NK-92 treated with Interleukin-12 subunit alpha and Interleukin-12 subunit beta, amount 100 ng/mL, for 24 hours (cell line): ENCODE measurements around the gene PCCB.
"Not testable (repeated sequence)": the region's sequence is repeated elsewhere in the genome, so short reads cannot be mapped to it uniquely, and the experiment has no call there.

Experiments used
- DNase-seq: peaks from one replicate; lab custom pipeline; 2025; lab: John Stamatoyannopoulos, UW

The PCCB gene

GRCh38 chr3:136263251-136263650 is 13.1 kb downstream of the PCCB start:
- no peak for DNase-seq

GRCh38 chr3:136266468-136267125 is 16.5 kb downstream of the PCCB start:
- not testable (repeated sequence) for DNase-seq

GRCh38 chr3:136267235-136267634 is 17.1 kb downstream of the PCCB start:
- DNase-seq, result no peak

GRCh38 chr3:136270179-136270578 is 20.0 kb downstream of the PCCB start:
- no peak for DNase-seq

GRCh38 chr3:136271626-136272025 is 21.5 kb downstream of the PCCB start:
- DNase-seq, result not testable (repeated sequence)

DNA sequence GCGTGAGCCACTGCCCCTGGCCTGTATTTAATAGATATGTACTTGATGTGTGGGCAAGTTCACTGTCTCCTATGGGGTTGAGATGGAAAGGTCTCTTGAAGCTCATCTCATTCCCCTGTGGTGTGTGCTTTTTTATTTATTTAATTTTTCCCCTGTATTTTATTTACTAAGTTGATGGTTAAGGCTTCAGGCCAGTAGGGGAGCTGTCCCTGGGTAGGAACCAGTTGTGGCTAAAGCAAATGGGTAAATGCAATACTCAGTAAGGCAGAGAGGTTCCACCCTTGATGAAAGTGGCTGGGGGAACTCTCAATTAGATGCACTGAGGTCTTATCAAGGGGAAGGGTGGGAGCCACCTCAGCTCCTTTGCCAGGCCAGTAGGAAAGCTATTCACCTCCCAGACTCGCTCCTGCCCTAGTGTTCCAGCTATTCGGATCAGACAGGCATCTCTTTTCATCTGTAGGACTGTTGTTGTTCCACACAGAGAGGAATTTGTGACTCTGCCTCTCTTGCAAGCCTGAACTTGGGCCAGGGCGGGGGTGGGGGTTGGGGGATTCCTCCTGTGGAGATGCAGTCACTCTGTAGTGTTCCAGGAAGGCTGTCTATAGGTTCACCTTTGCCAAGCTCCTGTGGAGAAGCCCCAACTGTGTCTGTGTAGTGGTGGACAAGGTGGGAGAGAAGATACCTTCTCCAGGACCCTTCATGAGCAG is 26.1 kb downstream of the PCCB start:
- no peak for DNase-seq

- no peak for DNase-seq
Observed at GRCh38 chr3:136277115-136277514, 27.0 kb downstream of the PCCB start.

GRCh38 chr3:136277634-136278033 is 27.5 kb downstream of the PCCB start:
- no peak for DNase-seq

DNA sequence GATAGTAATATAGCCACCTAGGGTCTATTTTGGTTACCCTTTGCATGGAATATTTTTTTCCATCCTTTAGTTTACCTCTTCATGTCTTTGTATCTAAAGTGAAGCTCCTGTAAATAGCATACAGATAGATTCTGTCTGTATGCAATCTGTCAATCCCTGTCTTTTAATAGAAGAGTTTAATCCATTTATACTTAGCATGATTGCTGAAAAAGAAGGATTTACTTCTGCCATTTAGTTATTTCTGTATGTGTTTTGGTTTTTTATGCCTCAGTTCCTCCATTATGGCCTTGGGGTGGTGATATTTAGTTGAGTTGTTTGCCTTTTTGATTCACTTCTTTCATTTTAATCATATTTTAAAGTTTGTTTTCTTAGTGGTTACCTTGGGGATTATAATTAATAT is 29.0 kb downstream of the PCCB start:
- no peak for DNase-seq

GRCh38 chr3:136280961-136281360 is 30.8 kb downstream of the PCCB start:
- DNase-seq, result no peak

DNA sequence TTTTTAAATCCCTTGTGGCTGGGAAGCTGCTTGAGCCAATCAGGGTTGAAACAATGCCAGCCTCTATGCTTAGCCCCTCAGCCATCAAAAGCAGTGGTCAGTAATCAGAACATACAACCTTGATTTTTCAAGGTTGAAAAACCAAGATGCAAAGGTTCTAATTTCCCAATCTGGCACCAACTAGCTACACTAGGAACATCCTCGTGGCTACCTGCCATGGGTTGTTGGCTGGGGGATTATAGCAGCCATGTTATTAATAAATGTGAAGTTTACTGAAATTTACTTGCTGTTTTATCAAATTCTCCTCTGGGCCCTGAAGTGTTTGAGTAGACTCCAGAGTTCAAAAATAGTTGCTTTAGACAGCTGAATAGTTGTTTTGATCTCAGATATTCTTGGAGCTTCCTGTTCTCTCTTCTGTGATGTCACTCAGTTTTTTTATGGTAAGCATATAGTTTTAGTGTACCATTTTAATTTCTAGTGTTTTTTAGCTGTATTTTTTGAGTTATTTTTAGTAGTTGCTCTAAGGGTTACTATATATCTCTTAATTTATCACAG is 31.9 kb downstream of the PCCB start:
- no peak for DNase-seq

DNA sequence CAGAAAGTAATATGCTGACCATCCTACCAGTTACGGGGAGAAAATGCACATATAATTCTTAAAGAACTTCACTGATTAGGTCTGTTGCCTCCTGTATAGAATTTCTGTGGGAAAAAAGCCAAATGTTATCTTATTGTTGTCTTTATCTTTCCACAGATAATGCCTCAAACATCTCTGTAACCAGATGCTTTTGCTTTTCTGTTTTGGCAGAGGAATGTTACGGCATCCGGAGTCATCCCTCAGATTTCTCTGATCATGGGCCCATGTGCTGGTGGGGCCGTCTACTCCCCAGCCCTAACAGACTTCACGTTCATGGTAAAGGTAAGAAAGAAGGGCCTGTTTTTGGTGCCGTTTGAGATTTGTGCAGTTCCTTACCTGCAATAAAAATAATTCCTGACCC is 33.5 kb downstream of the PCCB start:
- no peak for DNase-seq

GRCh38 chr3:136291302-136291701 is 41.2 kb downstream of the PCCB start:
- no peak for DNase-seq

GRCh38 chr3:136292500-136292899 is 42.4 kb downstream of the PCCB start:
- DNase-seq, result no peak

DNA sequence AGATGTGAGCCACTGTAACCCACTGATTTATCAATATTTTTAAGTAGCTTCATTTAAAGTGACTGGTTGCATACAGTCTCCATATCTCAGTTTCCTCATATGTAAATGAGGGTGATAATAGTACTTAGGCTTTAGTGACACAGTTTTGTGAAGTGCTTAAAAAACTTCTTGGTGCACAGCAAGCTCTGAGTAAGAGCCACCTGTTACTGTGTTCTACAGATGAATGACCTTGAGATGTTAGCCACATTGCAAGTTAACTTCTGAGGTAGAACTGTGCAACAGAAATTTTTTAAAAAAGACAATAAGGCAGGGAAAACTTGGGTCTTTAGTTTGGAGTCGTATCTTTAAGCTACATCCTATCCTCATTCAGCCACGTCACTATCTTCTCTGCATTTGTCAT is 43.1 kb downstream of the PCCB start:
- DNase-seq, result no peak

DNA sequence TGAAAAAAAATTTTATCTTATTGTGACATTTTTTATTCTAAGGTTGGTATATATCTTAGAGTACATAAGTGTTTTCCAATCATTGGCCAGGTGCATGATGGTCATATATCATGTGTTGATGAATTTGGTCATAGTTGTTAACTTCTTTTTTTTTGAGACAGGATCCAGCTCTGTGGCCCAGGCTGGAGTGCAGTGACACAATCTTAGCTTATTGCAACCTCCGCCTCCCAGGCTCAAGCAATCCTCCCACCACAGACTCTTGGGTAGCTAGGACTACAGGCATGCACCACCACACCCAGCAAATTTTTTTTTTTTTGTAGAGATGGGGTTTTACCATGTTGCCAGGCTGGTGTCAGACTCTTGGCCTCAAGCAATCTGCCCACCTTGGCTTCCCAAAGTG is 44.0 kb downstream of the PCCB start:
- DNase-seq, result no peak

DNA sequence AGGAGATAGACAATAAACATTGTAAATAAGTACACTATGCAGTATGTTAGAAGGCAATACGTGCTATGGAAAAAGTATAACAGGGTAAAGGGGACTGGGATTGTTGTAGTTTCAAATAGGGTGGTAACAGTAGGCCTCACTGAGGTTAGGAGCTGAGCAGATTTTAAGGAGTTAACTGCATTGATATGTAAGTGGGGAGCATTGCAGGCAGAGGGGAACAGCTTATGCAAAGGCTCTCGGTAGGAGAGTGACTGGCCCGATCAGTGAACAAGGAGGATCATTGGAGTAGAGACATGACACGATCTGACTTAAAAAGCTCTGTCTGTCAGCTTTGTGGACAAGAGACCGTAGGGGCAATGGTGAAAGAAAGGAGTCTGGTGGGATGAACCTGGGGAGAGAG is 46.8 kb downstream of the PCCB start:
- DNase-seq, result no peak

DNA sequence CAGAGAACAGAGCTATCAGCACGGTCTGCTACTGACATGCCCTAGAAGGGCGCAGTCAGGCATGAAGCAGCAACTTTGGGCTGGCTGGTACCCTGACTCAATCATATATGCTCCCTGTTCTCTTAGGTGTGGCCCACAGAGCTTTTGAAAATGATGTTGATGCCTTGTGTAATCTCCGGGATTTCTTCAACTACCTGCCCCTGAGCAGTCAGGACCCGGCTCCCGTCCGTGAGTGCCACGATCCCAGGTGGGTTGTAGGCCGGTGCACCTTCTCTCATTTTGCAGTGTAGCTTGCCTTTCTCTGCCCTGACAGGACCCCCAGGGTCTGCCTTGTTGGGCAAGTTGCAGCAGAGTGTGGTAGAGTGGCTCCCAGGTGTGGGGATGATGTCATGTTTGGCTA is 47.7 kb downstream of the PCCB start:
- DNase-seq, result no peak

DNA sequence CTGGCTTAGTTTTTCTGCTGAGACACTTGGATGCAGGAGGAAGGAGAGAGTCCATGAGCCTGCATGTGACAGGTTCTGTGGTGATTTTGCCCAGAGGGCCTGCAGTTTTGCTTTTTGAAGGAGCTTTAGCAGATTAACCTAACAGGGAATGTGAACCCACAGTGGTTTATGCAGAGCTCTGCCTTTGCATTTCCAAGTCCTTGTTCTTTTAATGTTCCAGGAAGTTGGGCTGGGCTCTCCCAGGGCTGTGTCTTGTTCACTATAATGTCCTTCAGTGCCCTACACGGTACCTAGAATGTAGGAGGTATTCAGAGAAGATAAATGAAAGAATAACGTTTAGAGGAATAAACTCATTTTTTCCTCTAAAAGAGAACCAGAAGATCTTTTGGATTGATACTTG is 50.3 kb downstream of the PCCB start:
- DNase-seq, result no peak

DNA sequence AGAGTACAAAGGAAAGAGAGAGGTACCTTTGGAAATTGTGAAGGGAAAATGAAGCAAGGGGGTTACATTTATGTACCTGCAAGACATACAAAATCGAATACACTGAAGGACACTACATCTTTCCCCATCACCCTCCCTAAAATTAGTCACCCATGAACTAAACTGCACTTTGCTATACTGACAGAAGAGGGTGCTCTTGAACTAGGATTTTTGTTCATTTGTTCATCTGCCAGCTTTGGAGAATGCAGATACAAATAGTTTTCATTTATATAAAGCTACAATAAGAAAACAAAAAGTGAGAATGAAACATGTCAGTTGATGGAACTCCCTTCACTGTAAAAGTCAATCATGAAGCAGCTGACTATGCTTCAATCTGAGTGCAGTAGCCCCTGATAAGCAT is 55.7 kb downstream of the PCCB start:
- DNase-seq, result no peak

- DNase-seq, result no peak
Observed at GRCh38 chr3:136311261-136311660, 61.1 kb downstream of the PCCB start.

DNA sequence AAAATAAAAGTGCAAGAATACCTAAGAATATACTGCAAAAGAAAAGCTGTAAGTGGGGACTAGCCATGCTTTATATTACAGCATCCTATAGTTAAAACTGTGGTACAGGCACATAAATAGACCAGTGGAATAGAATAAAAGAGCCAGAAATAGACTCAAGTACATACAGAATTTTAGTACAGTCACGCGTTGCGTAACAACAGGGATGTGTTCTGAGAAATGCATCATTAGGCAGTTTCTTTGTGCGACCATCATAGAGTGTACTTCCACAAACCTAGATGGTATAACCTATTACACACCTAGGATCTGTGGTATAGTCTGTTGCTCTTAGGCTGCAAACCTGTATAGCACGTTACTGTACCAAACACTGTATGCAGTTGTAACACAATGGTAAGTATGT is 61.8 kb downstream of the PCCB start:
- DNase-seq, result no peak

GRCh38 chr3:136326316-136326715 is 76.2 kb downstream of the PCCB start:
- no peak for DNase-seq

GRCh38 chr3:136327671-136328070 is 77.5 kb downstream of the PCCB start:
- no peak for DNase-seq
